Upper lobe of right lung (tissue), 1 donor: Measurements from ENCODE around the gene RAB17. TPM values are rescaled to one million over a fixed set of nuclear protein-coding genes. Genes with fewer than 3 reads are reported as not detected.
"Not testable (repeated sequence)": the region's sequence is repeated elsewhere in the genome, so short reads cannot be mapped to it uniquely, and the experiment has no call there.

Experiments used
- ATAC-seq: fragments of 200-7000 bp; cut with Tn5 transposase; one replicate; pipeline ENCODE4 v1.9.1; 2020; ENCODE audit warnings: mild to moderate bottlenecking, moderate library complexity
- DNase-seq: peaks from one replicate; pipeline ENCODE4 v3.0.0-alpha.2; 2020
- H3K27ac ChIP-seq: fragments of 200-600 bp; one replicate; pipeline ENCODE4 v1.8.0; 2022
- H3K27me3 ChIP-seq: fragments of 200-600 bp; one replicate; pipeline ENCODE4 v1.8.0; 2022; ENCODE audit warnings: mild to moderate bottlenecking
- H3K36me3 ChIP-seq: fragments of 200-600 bp; one replicate; pipeline ENCODE4 v1.8.0; 2022
- H3K4me1 ChIP-seq: fragments of 200-600 bp; one replicate; pipeline ENCODE4 v1.8.0; 2022
- H3K4me3 ChIP-seq: fragments of 200-600 bp; one replicate; pipeline ENCODE4 v1.8.0; 2022; ENCODE audit warnings: mild to moderate bottlenecking
- H3K9me3 ChIP-seq: fragments of 200-600 bp; one replicate; pipeline ENCODE4 v1.8.0; 2022
- CTCF ChIP-seq: fragments of 200-600 bp; IDR thresholded peaks from one replicate; pipeline ENCODE4 v1.8.0; 2022; ENCODE audit warnings: antibody characterized with exemption
- intact Hi-C: fragments of 100-400 bp; cut with DNase I; formaldehyde crosslinking; loops from one replicate; pipeline ENCODE4 v1.11.0; 2022
- total RNA-seq: library from RNA; stranded (reverse); fragmentation: NEBNext Ultra II Directional; extraction: Animal tissue kit (Norgen Biotek cat#: 25700); gene quantifications from one replicate; pipeline ENCODE4 v1.2.1, GENCODE V29; 2021
- donor health status: DM: no; HTN: yes; CAD: no; lungs with severe emphysema.

The RAB17 gene
- total RNA-seq, 1 donor from 2014 or later: 50.9 TPM

GRCh38 chr2:237598468-237599208, 8.1 kb upstream of the RAB17 start:
- Histone ChIP-seq H3K9me3 (no peaks in the 10 kb centered on the region), H3K27ac (no peak overlapping the region), H3K4me3 (no peak overlapping the region), H3K4me1 (peaks cover 5% of the 10 kb centered on the region), H3K27me3 (no peaks in the 10 kb centered on the region), H3K36me3 (no peaks in the 10 kb centered on the region)
- TF ChIP-seq CTCF: no peak
- intact Hi-C loops: no loop called here
- ATAC-seq: no peak
- no peak for DNase-seq

GRCh38 chr2:237597196-237598145, 6.9 kb upstream of the RAB17 start:
- no peaks in the 10 kb centered on the region for H3K27me3 ChIP-seq
- H3K4me3 ChIP-seq: no peak overlapping the region
- DNase-seq (no peak), ATAC-seq (no peak)
- no peaks in the 10 kb centered on the region for H3K9me3 ChIP-seq
- no peak for TF ChIP-seq CTCF
- no peaks in the 10 kb centered on the region for H3K36me3 ChIP-seq
- no peaks in the 10 kb centered on the region for H3K4me1 ChIP-seq
- no peak overlapping the region for H3K27ac ChIP-seq
- intact Hi-C loops: no loop called here

GRCh38 chr2:237596520-237597195, 6.1 kb upstream of the RAB17 start:
- ATAC-seq (no peak), DNase-seq (no peak)
- TF ChIP-seq CTCF: no peak

GRCh38 chr2:237595829-237596519, 5.4 kb upstream of the RAB17 start:
- H3K4me3 ChIP-seq, intact Hi-C loops, ATAC-seq, DNase-seq, H3K9me3 ChIP-seq, H3K27ac ChIP-seq, H3K4me1 ChIP-seq, H3K36me3 ChIP-seq, H3K27me3 ChIP-seq: not testable (repeated sequence)

More at GRCh38 chr2:237596520-237597195, 6.1 kb upstream of the RAB17 start:
- H3K4me1 ChIP-seq: no peaks in the 10 kb centered on the region
- H3K27me3 ChIP-seq: no peaks in the 10 kb centered on the region
- no peak overlapping the region for H3K27ac ChIP-seq
- no peaks in the 10 kb centered on the region for H3K36me3 ChIP-seq
- no peaks in the 10 kb centered on the region for H3K9me3 ChIP-seq
- intact Hi-C loops: no loop called here
- no peak overlapping the region for H3K4me3 ChIP-seq

GRCh38 chr2:237594514-237594871, 4.0 kb upstream of the RAB17 start:
- DNase-seq (no peak), ATAC-seq (peak; percentile 5)
- Histone ChIP-seq H3K4me3 (no peak overlapping the region), H3K27ac (peak overlapping the region; percentile 42), H3K4me1 (no peaks in the 10 kb centered on the region), H3K27me3 (no peaks in the 10 kb centered on the region), H3K36me3 (no peaks in the 10 kb centered on the region), H3K9me3 (no peaks in the 10 kb centered on the region)
- TF ChIP-seq CTCF: no peak
- intact Hi-C loops: no loop called here
